Upper lobe of left lung (tissue), 4 donors: ENCODE measurements around the gene COMMD4.

Experiments
- CTCF ChIP-seq, 6 experiments: fragments of 450-650 bp in 4 of 6; fragments of 200-600 bp in 2 of 6; sonication (generic) in 2 of 6; IDR thresholded peaks; one replicate each; pipeline ENCODE4 v1.5.1; 2016 to 2019; ENCODE audit warnings: antibody characterized with exemption in 6 of 6
- EP300 ChIP-seq, 4 donors: sonication (generic); formaldehyde crosslinking; IDR thresholded peaks; one replicate each; pipeline ENCODE4 v1.5.1; 2017; ENCODE audit warnings: antibody characterized with exemption in 4 of 4, control low read depth in 2 of 4

- TF ChIP-seq CTCF (IDR thresholded peaks at IDR 0.05) (no peak), EP300 (IDR thresholded peaks at IDR 0.05) (no peak)
Observed at GRCh38 chr15:75380773-75381172, 44.9 kb downstream of the COMMD4 start.
